Skin epidermis (tissue), 12 donors: ENCODE data around the gene WDR35.
"Not testable (repeated sequence)": the region's sequence is repeated elsewhere in the genome, so short reads cannot be mapped to it uniquely, and the experiment has no call there.

Experiments
- H3K27ac ChIP-seq, 21 experiments: fragments of 200-600 bp; sonication (generic) in 11 of 21; one replicate each; pipeline ENCODE4 v1.5.0; 2020; ENCODE audit warnings: mild to moderate bottlenecking in 3 of 21, inconsistent platforms in 2 of 21, moderate library complexity in 2 of 21
- H3K4me3 ChIP-seq, 7 experiments: fragments of 200-600 bp; sonication (generic) in 2 of 7; one replicate each; pipeline ENCODE4 v1.5.0; 2020; ENCODE audit warnings: inconsistent platforms in 2 of 7, mild to moderate bottlenecking in 2 of 7, moderate library complexity in 1 of 7

The WDR35 gene

DNA sequence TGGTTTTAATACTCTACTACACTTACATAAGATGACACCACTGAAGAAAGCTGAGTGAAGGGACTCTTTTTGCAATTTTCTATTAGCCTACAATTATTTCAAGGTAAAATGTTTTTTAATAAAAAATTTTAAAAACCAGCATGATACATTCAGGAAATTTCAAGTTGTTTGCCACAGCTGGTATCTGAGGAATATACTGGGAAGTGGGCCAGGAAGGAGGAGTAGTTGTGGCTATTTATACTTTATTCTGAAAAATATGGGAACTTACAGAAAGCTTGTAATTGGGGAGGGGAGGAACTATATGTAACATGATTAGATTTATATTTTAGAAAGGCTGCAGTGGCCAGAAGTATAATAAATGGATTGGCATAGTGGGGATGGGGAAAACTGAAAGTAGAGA, 40.8 kb downstream of the WDR35 start:
- Histone ChIP-seq H3K27ac (no peak overlapping the region), H3K4me3 (no peak overlapping the region)

DNA sequence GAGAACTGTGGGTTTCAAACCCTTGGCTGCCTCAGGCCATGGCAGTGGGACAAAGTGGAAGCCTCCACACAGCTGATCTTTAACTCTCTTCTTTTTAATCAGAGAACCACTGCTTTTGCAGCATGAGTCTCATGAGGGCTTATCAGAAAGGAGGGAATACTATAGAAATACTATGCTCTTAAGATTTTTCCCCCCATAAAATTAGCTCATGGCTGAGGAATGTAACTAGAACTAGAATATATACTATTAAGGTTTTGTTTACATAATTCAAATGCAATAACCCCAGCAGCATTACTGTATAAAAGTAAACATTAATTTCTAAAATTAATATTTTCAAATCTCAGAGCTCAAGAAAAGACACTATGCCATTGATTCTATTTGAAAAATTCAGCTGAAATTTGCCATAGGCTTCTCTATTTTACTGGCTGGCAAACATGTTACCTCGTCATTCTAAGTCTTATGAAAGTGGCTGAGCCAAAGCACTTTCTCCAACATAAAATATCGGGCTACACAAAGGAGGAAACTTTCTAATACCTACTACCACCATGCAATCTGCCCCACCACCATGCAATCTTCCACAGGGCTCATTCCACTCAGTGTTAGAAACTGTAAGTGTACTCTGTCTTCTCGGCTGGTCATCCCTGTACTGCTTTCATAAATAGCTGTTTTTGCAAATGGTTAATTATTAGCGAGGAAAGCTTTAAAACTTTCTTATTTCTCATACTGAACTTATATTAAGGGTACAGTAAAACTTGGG, 42.5 kb downstream of the WDR35 start:
- no peak overlapping the region for H3K27ac ChIP-seq

DNA sequence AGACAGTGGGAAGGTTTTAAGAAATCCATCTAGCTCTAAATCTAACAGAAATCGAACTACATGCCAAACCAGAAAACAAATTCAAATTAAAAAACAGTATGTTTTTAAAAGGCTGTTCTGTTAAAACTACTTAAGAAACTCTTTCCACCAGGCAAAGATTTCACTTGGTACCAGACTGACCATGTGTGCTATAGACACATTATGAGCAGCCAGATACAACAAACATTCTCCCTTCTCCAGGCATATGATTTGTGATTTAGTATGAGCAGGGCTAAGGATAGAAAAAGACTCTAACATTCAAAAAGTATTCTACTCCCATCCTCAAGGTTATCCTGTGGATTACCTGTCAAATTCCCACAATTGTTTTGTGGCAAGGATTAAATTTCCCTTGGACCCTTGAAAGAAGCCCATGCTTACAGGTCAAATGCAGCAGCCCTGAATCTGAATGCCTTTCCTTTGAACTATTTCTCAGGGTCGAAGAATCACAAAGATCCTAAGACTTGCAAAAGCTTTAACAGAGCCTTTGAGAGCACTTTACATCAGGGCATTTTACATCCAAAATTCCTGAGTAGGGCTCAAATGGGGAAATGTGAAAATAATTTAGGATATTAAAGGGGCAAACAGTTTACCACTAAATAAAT, 45.6 kb downstream of the WDR35 start:
- H3K4me3 ChIP-seq = no peak overlapping the region
- H3K27ac ChIP-seq = no peak overlapping the region

More for the DNA sequence above, 42.5 kb downstream of the WDR35 start:
- H3K4me3 ChIP-seq = no peak overlapping the region

DNA sequence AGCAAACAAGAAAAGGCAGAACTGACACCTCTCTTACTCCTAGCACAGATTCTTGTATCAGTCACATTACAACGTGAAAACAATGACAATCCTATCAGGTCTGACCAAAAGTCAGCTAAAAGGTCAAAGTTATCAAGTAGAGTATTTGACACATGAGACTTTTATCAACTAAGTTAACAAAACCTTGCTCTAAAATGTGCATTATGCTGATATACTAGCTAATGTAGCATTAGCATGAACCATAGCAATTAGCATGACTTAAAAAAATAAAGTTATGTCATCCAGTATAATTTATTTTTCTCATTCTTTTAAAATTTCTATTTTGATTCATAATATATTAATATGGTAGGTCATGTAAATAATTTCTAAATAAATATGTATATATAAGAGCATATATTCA, 46.7 kb downstream of the WDR35 start:
- no peak overlapping the region for H3K4me3 ChIP-seq
- no peak overlapping the region for H3K27ac ChIP-seq

DNA sequence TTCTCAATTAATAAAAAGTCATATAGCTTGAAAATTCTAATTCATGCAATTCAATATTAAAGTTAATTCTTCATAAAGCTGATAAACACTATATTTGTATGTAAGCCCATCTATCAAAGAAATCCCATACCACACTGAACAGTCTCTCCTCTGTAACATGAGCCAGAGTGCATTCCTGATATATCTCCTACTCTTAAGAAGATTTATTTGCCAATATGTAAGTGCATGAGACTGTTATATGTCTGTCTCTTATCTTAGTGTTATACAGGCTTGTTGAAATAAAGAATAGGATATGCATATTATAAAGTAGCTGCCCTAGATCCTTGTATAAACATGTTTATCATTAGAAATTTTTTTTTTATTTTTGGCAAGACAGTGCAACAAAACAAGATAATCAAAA, 47.7 kb downstream of the WDR35 start:
- no peak overlapping the region for H3K27ac ChIP-seq

DNA sequence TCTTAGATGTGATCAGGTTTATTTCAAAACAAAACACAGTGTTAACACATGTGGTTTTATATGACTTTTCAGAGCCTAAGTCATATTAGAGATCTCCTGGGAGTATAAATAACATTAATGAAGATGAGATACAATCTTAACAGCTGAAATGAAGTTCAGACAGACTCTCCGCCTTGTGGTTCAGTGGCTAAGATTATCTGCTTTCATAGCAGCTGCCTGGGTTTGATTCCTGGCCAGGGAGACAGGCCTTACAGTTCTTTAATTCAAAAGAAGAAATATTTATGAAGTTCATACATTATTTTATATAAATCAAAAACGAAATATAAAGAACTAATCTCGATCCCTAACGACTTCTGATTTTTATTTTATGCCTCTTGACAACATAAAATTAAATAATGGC, 52.9 kb downstream of the WDR35 start:
- H3K4me3 ChIP-seq = no peak overlapping the region
- H3K27ac ChIP-seq = no peak overlapping the region

More for the DNA sequence above, 47.7 kb downstream of the WDR35 start:
- no peak overlapping the region for H3K4me3 ChIP-seq

DNA sequence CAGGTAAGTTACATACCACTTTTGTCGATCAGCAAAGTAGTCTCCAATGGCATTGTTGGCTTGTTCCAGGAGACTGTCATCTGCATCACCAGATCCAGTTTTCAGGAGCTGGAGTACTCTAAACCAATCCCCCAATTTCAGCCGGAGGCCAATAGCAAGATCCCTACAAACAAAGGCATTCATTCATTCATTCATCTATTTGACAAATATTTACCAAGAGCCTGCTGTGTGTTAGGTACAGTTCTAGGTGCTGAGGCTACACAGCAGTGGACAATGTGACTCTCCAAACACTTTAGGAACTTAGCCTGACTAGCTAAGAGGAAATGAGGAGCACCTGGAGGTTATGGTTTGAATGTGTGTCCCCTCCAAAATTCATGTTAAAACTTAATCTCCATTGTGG, 53.7 kb downstream of the WDR35 start:
- H3K4me3 ChIP-seq = no peak overlapping the region
- H3K27ac ChIP-seq = no peak overlapping the region

DNA sequence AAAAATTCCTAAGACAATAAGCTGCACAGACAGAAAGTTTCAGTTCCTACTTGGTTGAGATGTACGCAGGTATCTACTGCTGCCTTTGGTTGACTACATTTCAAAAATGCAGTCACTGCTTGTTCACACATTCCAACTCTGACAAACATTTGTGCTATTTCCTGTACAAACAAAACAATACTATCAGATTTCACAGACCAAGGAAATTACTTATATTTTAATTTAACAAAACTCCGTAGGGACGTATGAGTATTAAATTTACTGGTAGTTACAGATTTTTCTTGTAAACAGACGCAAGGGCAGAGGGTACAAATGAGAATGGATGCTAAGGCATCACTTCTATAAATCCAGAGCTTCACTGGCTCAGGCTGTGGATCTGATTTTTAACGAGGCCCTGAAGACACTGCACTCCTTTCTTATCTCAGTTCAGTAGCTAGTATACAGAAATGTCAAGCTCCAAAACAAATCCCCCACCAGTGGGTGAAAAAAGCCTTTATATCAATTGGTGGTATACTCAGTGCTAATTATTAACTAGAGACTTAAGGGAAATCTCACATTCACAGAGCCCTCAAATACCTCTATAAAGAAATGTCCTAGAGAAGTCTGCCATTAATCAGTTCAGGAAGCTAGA, 56.4 kb downstream of the WDR35 start:
- Histone ChIP-seq H3K27ac (peak overlapping the region in 1 of 21 experiments; percentile 55), H3K4me3 (no peak overlapping the region)

DNA sequence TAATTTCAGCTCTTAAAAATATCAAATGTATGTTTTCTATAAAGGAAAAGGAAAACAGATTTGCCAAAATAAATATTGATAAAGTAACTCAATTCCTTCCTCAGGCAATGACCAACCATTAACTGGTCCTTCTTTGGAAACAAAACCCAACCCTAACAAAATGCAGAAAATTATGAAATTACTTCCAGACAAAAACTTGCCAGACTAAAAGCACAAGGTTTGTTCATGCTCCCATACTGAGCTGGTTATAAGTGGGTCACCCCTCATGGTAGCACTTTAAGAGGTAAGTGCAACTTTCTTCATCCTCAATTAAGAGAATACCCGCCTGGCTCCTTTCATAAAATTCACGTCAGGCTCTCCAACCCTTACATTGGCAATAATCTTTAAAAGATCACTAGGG, 57.0 kb downstream of the WDR35 start:
- no peak overlapping the region for H3K4me3 ChIP-seq
- peak overlapping the region in 1 of 21 experiments; percentile 55 for H3K27ac ChIP-seq

DNA sequence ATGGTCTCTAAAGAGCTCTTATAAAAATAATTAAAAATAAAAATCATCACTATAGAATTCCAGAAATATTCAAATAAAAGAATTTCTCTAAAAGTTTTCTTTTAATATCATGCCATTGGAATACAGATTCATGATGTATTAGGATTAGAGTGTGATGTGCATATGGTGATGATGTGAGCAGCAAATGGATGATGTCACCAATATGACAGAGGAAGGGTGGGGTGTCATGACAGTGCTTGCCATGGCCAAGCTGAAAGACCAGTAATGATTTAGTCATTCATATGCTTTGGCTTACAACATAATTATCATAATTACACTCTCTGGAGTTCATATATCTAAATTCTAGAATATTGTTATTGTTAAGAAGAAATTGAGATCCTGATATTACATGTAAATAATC, 60.7 kb downstream of the WDR35 start:
- H3K4me3 ChIP-seq = no peak overlapping the region
- no peak overlapping the region for H3K27ac ChIP-seq

DNA sequence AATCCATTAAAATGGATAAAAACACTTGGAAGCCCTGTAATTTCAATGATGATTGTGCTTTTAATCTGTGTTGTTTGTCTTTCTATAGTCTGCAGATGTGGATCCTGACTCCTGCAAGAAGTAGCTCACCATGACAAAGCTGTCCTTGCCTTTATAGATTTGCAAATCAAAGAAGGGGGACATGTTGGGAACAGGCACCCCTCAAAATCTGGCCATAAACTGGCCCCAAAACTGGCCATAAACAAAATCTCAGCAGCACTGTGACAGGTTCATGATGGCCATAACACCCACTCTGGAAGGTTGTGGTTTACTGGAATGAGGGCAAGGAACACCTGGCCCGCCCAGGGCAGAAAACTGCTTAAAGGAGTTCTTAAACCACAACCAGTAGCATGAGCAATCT, 62.1 kb downstream of the WDR35 start:
- not testable (repeated sequence) for H3K4me3 ChIP-seq, H3K27ac ChIP-seq

DNA sequence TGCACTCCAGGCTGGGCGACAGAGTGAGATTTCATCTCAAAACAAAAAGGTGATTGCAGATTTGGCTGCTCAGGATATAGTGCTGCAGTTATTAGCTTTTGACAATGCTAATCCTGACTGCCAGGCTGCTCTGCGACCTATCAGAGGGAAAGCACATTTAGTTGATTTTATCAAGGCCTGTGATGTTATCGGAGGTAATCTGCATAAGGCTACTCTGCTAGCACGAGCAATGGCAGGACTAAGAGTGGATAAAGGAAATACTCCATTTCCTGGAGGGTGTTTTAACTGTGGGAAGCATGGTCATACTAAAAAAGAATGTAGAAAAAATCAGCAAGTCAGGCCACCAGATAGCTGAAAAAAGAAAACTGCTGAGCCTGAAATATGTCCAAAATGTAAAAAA, 65.4 kb downstream of the WDR35 start:
- not testable (repeated sequence) for H3K4me3 ChIP-seq, H3K27ac ChIP-seq

DNA sequence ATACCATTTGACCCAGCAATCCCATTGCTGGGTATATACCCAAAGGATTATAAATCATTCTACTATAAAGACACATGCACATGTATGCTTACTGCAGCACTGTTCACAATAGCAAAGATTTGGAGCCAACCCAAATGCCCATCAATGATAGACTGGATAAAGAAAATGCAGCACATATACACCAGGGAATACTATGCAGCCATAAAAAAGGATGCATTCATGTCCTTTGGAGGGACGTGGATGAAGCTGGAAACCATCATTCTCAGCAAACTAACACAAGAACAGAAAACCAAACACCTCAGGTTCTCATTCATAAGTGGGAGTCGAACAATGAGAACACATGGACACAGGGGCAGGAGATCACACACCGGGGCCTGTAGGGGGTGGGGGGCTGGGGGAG, 67.7 kb downstream of the WDR35 start:
- H3K27ac ChIP-seq, H3K4me3 ChIP-seq: not testable (repeated sequence)

DNA sequence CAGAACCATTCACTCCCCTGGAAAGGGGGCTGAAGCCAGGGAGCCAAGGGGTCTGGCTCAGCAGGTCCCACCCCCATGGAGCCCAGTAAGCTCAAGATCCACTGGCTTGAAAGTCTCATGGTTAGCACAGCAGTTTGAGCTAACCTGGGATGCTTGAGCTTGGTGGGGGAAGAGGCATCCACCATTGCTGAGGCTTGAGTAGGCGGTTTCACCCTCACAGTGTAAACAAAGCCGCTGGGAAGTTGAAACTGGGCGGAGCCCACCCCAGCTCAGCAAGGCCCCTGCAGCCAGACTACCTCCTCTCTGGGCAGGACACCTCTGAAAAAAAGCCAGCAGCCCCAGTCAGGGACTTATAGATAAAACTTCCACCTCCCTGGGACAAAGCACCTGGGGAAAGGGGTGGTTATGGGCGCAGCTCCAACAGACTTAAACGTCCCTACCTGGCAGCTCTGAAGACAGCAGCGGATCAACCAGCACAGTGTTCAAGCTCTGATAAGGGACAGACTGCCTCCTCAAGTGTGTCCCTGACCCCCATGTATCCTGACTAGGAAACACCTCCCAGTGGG, 73.4 kb downstream of the WDR35 start:
- no peak overlapping the region for H3K4me3 ChIP-seq

DNA sequence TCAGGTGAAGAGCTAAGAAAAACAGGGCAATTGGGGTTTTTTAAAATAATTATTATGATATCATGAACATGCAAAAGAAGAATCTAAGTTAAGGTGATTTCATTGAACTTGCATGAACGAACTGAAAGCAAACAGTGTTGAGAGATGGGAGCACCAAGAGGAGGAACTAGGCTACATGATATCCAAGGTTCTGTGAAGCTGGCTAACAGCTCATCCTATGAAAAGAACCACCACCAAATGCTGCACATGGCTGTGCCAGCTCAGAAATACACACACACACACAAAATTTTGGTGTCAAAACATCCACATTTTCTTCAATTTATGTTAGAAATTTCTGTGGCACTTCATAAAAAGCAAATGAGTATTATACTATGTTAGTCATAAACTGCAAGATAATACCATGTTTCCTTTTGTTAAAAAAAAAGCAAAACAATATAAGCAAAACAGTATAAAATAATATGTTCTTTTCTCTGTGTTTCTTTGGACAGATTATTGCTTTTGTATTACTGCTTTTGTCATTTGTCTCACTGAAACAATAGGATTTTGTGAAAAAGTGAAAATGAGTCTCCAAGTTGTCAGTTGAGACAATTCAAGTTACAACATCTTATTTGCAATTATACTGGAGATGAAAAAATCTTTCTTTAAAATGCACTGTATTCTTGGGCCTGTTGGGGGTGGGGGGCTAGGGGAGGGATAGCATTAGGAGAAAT, 75.5 kb downstream of the WDR35 start:
- Histone ChIP-seq H3K4me3 (no peak overlapping the region), H3K27ac (no peak overlapping the region)

More for the DNA sequence above, 73.4 kb downstream of the WDR35 start:
- no peak overlapping the region for H3K27ac ChIP-seq

DNA sequence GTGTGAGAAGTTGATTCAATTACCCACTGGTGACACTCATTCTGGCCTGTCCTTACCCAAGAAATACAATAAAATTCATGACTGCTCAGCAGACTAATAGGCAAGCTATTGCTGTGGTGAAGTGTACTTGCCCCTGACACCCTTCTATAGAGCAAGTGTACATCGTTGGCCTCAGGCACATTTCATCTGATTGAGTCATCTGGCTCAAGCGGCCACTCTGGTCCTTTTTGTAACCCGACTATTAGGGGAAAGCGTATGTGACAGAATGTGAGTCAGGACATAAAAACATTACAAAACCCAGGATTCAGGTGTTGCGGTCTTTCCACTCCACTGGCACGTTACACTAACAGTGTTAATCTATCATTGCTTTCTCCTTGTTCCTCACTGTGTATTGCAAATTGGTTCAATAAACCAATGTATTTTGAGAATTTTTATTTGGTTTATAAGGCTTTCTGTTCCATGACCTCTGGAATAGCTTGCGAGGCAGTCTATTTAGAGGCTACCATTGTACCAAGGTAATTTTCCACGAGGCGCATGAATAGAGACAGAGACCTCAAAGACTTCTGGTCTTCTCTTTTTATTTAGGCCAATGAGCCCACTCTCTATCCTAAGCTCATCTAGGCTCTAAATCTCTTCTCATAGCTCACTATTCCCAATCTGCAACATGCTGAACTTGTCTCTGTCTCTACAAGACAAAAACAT, 77.9 kb downstream of the WDR35 start:
- Histone ChIP-seq H3K27ac (no peak overlapping the region), H3K4me3 (no peak overlapping the region)

DNA sequence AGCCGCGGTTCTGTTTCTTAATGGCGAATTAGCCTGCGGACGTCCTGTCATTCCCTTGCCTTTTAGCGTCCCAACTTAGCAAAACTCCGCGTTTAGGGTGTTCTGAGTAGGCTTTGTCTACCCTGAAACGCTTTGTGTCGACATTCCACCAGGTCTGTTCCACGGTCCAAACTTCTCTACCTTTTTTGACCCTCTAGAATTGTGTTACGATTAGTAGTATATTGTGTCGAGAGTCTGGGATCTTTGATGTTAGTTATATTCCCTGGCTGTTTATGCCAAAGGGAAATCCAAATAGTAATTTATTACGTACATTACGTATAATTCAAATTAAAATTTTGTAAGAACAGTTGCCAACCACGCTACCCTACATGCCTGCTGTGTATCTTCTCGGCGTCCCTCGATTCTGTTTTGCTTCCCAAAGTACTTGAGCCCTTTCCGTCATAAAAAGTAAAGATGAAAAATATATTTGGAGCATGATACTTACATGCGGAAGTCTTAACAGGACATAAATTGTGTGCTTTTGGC, 87.6 kb downstream of the WDR35 start:
- Histone ChIP-seq H3K27ac (peak overlapping the region; percentile 86 to 99 (median 97)), H3K4me3 (peak overlapping the region; percentile 72 to 100 (median 84))

DNA sequence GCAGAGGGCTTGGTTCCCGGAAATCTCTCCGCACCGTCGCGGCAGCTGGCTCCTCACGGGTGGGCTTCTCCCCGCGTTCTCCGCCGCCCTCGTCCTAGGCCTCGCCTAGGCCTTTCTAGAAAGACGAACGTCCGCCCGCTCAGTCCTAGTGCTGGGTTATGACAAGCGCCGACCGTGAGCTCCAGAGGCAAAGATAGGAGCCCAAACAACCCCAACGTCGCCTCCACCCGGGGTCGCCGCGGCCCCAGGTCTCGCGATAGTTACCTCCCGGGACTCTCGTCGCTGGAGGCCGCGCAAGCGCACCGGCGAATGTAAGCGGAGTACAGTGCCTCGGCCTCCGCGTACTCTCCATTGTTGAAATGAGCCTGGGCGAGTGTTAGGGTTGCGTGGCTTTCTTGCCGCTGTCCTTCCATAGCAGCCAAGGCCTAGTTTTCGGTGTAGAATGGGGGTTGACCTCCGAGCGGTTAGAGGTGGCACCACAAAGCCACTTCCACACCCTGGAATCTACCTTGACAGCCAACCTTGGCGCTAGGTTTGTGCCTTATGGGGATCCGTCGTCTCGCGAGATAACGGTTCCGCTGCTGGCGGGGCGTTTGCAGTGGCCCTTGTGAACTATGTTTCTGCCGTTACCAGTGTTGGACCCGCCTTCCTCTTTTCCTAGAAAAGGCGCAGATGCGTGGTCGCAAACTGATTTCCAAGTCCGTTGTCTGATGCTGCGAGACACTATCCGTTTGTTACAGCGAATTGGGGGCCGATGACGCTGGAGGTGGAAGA, 88.3 kb downstream of the WDR35 start, which contains the start of gene TTC32:
Gene TTC32, minus strand, starts transcription at position 542 of the 774 bp plus-strand sequence. Its CDS starts 129 bp downstream, at position 413.
- Histone ChIP-seq H3K27ac (peak within 1 kb of the TSS; percentile 86 to 99 (median 97)), H3K4me3 (peak within 1 kb of the TSS; percentile 72 to 100 (median 84))
